DMS 273 (cell line): ENCODE results near the gene PLA2G2A.
"Not testable (repeated sequence)": the region's sequence is repeated elsewhere in the genome, so short reads cannot be mapped to it uniquely, and the experiment has no call there.

Experiments used
- DNase-seq: peaks from one replicate; lab custom pipeline; 2025; ENCODE audit not compliant: unreplicated experiment; lab: John Stamatoyannopoulos, UW

The PLA2G2A gene, protein sequence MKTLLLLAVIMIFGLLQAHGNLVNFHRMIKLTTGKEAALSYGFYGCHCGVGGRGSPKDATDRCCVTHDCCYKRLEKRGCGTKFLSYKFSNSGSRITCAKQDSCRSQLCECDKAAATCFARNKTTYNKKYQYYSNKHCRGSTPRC

DNA sequence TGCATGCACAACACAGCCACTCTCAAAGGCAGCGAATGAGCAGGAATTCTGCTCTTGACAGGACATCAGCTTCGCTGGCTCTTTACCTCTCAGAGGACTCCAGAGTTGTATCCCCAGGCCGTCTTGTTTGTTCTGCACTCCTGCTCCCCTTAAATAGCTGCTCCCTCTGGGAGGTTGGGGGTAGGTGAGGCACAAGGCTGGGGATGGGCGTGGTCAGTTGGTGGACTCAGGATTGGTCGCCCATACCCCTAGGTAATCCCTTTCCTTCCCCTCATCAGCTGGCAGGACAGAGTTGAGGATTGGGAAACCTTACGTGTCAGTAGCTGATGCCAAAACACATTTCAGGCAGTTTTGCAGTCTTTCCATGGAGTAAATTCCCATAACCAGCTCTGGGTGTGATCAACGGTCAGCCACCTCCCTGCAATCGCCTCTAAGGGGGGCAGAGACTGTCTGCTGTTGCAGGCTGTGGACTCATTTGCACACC, at the start of gene PLA2G2A:
Gene PLA2G2A (minus strand): TSS at position 125 of the 484 bp plus-strand sequence. CDS start 845 bp downstream, outside the sequence.
- DNase-seq = no peak

DNA sequence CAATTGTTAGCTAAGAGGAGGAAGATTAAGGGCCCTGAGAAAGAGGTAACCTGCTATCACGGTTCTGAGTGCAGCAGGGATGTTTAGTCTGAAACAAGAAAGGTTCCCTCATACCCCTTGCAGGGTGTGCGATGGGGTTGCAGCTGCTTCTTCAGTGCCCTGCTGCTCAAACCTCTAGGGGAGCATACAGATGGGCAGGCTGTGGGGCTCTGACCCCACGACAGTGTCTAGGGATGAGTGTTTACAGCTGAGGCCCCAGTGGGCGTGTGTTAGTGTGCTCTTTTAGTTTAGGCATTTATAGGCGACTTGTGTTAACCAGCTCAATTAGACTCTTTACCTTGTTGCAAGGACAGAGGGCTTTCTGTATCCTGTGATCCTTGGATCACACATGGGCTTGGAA, 49.3 kb upstream of the PLA2G2A start:
- no peak for DNase-seq

DNA sequence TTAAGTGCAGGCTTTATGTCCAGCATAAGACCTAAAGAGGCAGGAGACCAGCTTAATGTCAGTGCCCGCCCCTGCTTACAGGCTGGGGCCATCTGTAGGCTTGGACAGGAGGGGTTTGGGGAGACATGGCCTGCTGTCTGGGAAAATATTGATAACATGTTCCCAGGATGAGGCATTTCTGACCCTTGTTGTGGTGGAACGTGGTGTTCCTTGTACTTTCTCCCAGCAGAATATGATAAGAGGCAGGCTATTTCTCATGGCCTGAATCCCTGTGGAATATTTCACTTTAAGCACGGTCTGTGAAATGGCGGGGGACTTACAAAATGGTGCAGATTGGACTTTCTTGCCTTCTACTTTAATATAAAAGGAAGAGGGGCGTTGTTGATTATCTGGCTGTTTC, 48.7 kb upstream of the PLA2G2A start:
- no peak for DNase-seq

DNA sequence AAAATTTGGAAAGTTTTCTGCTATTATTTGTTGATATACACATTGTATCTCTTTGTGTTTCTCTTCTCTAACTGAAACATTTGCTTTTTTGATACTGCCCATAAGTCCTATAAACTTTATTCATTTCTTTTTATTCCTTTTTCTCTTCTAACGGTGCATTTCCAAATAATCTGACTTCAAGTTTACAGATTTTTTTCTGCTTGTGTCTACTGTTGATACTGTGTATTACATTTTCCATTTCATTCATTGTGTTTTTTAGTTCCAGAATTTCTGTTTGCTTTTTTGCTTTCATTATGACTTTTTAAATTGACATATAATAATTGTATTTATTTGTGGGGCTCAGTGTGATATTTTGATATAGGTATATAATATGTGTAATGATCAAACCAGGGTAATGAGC, 38.3 kb upstream of the PLA2G2A start:
- DNase-seq = peak; percentile 5

DNA sequence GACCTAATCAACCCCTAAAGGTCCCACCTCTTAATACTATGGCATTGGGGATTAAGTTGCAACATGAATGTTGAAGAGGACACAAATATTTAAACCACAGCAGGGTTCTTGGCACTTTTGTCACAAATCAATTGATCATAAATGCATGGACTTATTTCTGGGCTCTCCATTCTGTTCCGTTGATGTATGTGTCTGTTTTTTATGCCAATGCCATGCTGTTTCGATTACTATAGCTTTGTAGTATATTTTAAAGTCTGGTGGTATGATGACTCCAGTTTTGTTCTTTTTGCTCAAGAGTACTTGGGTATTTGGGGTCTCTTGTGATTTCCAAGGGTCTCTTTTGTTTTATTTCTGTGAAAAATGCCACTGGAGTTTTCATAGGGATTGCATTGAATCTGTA, 34.7 kb upstream of the PLA2G2A start:
- no peak for DNase-seq

DNA sequence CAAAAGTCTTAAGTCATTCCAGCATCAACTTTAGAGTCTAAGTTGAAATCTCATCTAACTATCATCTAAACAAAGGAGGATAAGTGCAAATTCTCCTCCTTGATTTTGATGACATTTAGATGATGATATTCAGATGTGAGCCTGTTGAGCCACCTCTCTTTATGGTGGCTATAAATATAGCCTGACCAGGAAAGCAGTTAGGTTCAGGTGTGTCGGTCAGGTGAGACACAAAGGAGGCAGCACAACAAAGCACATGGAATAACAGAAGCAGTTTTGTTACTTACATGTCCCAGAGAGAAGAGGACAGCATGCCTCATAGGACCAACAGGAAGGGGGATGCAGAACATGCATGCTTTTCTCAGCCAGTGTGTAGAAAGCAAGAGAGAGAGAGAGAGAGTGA, 30.6 kb upstream of the PLA2G2A start:
- DNase-seq = no peak

DNA sequence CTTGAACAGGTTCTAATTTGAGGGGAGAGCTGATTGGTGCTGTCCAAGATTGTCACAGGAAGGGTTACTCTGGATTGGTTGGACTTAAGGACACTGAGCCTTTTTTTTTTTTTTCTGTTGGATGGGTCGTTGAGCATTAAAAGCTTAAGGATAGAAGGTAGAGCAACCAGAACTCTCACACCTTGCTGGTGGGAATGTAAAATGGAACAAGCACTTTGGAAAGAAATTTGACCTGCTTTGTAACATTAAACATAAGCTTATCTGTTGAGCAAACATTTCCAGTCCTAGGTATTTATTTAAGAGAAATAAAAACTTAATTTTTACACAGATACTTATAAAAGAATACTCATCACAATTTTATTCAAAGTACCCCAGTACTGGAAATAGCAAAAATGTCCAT, 29.8 kb upstream of the PLA2G2A start:
- no peak for DNase-seq

DNA sequence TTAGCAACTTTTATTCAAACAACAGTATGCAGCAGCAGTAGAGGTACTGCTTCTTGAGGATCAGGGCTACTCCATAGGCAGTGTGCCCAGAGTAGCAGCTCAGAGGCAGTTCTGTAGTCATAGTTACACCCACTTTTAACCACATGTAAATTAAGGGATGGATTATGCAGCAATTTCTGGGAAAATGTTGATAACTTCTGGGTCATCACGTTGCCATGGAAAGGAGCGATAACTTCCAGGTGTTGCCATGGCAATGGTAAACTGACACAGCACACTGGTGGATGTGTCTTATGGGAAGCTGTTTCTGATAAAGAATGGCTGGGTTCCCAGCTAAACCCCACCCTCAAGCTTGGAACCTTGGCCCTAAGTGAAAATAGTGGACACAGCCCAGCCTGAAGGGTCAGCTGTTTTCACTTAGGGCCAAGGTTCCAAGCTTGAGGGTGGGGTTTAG, 29.0 kb upstream of the PLA2G2A start:
- DNase-seq = no peak

DNA sequence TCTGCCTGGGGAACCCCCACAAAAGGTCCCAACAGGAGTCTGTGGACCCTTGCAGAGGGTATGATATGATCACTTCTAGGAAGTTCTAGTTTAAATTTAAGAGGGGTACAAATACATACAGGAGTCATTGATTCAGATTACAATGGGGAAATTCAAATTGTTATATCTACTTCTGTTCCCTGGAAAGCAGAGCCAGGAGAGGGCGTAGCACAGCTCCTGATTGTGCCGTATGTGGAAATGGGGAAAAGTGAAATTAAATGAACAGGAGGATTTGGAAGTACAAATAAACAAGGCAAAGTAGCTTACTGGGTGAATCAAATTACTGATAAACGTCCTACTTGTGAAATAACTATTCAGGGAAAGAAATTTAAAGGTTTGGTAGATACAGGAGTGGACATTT, 19.4 kb upstream of the PLA2G2A start:
- DNase-seq = not testable (repeated sequence)

DNA sequence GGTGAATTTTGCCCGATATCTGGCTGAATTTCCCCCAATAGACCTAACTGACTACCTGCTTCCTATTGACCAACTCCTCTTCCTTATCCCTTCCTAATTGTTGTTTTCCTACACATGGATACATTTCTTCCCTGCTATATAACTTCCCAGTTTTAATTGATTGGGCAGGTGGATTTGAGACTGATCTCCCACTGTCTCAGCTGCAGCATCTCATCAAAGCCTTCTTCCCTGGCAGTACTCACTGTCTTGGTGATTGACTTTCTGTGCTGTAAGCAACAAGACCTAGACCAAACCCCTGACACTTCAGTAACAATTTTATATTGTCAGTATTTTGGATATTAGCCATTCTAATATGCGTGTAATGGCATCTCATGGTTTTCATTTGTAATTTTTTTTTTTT, 11.3 kb upstream of the PLA2G2A start:
- peak; percentile 39 for DNase-seq

DNA sequence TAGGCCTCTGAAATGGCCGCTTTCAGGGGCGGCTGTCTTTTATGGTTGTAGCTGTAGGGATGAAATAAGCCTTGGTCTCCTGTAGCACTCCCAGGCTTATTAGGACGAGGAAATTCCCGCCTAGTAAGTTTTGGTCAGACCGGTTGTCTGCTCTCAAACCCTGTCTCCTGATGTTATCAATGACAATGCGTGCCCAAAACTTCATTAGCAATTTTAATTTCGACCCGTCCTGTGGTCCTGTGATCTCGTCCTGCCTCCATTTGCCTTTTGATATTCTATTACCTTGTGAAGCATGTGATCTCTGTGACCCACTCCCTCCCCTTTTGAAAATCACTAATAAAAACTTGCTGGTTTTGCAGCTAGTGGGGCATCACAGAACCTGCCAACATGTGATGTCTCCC, 10.8 kb upstream of the PLA2G2A start:
- DNase-seq = not testable (repeated sequence)

DNA sequence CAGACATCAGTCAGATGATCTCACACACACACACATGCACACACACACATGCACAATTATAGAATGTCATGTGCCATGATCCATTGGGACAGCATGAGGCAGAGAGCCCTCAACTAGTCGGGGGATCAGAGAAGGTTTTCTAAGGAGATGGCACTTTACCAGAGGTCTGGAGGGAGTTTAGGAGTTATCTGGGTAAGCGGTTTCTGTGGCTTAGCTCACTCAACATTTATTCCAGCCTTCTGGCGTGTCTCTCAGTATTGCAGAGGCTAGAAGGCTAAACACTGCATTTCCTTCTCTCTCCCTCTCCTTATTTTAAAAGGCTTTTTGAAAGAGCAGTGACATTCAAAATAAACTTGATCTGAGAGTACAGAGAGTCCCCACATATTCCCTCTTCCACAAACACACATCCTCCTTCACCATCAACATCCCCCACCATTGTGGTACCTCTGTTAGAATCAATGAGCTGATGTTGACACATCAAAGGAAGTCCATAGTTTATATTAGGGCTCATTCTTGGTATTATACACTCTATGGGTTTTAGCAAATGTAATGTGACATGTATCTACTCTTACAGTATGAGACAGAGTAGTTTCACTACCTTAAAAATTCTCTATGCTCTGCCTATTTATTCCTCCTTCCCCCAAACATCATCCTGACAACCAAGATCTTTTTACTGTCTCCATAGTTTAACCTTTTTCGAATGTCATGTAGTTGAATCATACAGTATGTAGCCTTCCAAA, 9.0 kb upstream of the PLA2G2A start:
- DNase-seq = no peak

DNA sequence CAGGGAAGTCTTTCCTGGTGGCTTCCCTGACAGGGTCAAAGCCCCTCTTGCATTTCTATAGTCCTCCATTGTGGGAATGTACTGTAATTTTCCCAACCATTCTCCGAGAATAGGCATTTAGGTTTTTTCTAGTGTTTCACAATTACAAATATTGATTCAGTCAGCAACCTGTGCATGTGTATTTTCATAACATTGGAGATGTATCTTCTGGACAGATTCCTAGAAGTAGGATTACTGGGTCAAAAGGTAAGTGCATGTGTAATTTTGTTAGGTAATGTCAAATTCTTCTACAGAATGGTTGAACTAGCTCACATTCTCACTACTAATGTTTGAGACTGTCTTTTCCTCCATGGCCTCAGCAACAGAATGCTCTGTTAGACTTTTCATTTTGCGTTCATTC, 8.3 kb upstream of the PLA2G2A start:
- no peak for DNase-seq

DNA sequence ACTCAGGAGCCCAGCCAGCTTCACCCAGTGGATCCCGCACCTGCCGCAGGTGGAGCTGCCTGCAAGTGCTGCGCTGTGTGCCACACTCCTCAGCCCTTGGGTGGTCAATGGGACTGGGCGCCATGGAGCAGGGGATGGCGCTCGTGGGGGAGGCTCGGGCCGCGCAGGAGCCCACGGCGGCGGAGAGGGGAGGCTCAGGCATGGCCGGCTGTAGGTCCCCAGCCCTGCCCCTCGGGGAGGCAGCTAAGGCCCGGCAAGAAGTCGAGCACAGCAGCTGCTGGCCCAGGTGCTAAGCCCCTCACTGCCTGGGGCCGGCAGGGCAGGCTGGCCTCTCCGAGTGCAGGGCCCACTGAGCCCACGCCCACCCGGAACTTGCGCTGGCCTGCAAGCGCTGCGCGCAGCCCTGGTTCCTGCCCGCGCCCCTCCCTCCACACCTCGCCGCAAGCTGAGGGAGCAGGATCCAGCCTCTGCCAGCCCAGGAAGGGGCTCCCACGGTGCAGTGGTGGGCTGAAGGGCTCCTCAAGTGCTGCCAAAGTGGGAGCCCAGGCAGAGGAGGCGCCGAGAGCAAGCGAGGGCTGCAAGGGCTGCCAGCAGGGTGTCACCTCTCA, 5.1 kb upstream of the PLA2G2A start:
- not testable (repeated sequence) for DNase-seq

DNA sequence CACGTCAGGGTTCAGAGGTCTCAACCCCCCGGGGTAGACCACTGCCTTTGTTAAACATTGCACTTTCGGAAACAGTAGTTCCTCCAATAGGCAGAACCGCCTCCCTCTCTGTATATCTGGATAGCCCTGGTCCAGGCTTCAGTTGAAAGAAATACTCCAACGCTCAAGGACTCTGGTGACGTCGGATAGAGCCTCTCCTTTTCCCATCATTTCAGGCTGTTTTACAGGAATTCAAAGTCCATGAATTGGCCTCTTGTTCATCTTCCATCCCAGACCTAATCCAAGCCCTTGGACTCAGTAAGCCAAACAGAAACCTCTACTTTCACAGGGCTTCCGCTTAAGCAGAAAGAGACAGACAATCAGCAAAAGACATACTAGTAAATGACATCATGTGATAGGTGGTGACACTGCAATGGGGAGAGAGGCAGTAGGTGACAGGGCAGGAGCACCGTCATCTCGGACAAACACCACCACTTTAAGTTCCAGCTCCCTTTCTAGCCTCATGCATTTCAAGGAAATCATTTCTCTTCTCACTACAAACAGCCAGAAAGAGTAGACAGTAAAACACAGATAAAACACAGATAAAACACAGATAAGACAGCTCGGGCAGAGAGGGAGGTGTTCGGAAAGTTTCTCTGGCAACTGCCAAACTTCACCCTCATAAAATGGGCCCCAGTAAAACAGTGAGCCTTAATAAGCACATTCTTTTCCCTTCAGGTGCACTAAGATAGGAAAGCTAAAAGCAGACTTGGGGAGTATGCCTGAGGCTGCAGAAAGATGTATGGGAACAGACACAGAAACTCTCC, 2.3 kb upstream of the PLA2G2A start:
- DNase-seq = no peak

DNA sequence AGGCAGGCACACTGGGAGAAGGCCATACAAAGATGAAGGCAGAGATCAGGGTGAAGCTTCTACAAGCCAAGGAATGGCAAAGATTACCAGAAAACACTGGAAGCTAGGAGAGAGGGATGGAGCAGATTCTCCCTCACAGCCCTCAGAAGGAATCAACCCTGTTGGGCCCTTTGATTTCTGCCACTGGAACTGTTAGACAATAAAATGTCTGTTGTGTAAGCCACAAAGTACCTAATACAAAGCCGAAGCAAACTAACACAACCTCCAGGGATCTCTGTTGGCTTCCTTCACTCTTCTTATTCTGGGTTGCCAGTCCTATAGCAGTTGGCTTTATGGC, 1.7 kb upstream of the PLA2G2A start:
- no peak for DNase-seq

DNA sequence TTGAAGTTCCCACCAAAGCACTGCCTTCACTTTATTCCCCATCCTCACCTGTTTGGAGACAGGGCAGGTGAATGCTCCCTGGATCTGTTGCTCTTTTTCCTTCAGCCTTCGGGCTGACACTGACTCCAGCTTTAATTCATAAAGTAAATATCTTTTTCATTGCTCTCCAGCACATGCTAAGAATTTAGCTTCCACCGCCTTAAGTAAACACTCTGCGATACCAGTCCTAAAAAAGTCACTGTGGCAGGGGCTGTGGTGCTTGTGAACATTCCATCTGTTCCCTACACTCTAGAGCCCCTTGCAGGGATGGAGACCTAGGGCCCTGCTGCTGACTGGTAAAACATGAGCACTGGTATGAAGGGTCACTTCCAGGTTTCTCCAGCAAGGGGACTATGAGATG, 896 bp upstream of the PLA2G2A start:
- no peak for DNase-seq

DNA sequence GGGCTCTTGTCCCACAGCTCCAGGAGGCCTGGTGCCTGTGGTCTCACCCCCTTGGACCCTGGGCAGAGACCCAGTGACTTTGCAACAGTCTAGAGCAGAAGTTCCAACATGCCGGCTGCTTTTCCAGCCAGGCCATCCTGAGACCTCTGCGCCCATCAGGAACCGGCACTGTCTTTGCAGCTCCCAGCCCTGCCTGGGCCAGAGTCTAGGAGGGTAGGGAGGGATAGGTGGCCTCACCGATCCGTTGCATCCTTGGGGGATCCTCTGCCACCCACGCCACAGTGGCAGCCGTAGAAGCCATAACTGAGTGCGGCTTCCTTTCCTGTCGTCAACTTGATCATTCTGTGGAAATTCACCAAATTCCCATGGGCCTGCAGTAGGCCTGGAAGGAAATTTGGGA, 1.3 kb downstream of the PLA2G2A start:
- no peak for DNase-seq

DNA sequence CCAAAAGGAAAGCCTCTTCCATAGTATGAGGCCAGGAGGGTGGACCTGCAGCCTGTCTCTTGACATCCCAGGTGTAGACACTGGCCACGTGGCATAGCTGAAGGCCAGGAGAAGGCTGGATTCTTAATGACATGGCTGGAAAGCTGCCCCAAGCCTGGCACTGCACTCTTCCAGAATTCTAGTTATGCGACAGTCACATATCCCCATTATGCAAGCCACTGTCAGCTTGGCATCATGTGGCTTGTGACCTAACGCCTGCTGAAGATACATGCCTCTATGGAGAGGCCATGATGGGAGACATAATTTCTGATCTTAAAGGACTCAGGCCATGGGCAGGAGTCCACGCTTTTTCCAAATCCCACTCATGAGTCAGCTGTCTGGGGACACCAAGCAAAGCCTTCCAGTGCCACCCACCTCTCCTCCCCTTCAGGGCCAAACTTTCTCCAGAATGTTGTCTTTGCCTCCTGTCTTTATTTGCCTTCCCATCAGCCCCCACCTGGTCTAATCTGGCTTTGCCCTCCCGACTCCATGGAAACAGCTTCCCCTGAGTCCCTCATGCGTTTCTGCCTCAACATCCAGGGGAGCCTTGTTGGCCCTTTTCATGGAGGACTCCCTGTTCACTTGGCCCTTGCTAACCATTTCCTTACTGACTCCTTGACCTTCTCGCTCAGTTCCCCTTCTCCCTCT, 3.0 kb downstream of the PLA2G2A start:
- no peak for DNase-seq

DNA sequence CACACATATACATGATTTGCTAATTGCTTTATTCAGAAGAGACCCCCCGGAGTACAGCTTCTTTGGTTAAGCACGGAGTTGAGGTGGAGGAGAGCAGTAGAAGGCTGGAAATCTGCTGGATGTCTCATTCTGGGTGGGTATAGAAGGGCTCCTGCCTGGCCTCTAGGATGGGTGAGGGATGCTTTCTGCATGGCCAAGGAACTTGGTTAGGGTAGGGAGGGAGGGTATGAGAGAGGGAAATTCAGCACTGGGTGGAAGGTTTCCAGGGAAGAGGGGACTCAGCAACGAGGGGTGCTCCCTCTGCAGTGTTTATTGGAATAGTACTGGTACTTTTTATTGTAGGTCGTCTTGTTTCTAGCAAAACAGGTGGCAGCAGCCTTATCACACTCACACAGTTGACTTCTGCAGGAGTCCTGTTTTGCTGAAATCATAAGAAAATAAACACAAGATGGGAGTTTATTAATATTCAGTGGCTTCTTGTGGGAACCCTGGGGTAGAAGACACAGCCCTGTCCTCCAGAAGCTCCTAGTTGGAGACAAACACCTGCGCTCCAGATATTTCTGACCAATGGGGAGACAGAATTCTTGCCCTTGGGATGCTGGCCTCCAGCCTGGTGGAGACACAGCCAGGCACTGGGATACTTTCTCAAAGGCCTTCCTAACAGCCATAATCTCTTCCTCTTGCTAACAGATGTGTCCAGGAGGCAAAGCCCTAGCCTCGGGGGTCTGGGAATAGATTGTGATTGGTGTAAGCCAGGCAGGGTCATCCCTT, 3.8 kb downstream of the PLA2G2A start:
- no peak for DNase-seq
